ENCODE results near the gene ZBTB24.
"Not testable (repeated sequence)": the region's sequence is repeated elsewhere in the genome, so short reads cannot be mapped to it uniquely, and the experiment has no call there.

The ZBTB24 gene

GRCh38 chr6:109469591-109470189 is 13.3 kb downstream of the ZBTB24 start:
- no peak for DNase-seq

- no peak for DNase-seq
These were observed 15.3 kb downstream of the ZBTB24 start for GRCh38 chr6:109467696-109468095.

DNA sequence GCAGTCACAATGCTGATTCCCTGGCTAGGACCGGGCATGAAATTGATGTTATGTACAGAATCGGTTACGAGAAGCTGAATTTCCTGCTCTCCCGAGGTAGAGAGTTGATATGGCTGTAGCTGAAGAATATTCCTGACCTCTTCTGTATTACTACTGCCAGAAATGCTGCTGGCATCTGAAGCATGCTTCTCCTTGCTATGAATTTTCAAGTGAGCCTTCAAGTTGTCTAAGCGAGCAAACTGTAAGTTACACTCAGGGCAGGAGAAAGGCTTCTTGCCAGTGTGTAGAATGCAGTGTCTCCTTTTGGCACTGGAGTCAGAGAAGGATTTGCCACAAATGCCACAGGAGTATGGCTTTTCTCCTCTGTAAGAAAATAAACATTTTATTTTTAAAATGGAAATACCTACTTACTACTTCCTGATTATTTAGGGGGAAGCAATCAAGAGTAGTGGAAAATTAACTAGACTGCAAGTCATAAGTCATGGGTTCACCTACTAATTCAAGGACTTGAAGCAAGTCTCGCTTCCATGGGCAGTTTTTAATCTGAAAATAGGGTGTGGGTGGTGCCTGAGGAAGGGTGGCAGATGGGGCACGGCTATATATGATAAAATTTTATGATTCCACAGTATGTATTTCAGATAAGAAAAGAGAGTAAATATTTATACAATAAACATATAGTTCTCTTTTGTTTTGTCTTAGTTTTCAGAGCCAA is 16.7 kb downstream of the ZBTB24 start:
- no peak for DNase-seq

DNA sequence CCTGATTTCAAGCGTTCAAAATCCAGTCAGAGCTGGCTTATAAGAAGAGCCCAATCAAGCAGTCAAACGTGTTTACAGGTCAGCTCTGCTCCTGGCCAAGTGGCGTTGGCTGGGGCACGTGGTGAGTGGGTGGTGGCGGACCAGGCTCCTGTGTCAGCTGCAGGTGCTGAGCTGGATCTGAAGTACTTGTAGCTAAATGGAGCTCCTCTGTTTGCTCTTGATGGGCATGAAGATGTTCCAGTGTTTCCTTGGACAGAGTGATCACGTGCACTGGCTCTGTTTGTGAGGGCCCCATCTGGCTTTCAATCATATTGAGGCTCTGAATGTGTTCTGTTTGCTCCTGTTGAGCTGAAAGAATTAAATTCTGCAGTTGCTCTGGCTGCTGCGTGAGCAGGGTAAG is 17.2 kb downstream of the ZBTB24 start:
- DNase-seq: no peak

DNA sequence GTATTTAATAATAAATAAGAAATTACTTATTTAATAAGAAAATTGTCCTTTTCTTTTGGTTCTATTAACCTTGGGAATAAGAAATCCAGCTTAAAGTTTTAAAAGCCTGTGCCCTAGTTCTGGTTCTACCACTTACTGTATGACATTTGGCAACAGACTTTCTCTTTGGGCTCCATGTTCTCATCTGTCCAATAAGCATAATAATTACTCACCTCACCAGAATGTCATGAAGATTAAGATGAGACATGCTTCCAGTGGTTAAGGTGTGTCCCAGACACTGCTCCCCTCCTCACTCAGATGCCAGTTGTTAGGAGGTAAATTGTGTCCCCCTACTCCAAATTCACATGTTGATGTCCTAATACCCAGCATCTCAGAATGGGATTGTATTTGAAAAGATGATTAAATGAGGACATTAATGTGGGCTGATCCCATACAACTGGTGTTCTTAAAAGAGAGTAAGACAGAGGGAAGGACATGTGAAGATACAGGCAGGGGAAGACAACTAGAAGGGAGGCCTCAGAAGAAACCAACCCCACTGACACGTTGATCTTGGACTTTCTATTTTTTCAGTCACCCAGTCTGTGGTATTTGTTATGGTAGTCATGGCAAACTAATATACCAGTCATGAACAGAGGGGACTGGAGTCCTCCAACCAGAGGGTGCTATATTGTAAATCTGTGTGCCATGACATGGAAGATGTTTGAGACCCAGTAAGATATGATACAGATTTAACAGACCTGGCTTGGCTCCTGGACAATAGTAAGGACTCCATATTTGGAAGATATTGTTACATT is 21.1 kb downstream of the ZBTB24 start:
- DNase-seq: no peak

GRCh38 chr6:109461205-109461604 is 21.8 kb downstream of the ZBTB24 start:
- DNase-seq: not testable (repeated sequence)

DNA sequence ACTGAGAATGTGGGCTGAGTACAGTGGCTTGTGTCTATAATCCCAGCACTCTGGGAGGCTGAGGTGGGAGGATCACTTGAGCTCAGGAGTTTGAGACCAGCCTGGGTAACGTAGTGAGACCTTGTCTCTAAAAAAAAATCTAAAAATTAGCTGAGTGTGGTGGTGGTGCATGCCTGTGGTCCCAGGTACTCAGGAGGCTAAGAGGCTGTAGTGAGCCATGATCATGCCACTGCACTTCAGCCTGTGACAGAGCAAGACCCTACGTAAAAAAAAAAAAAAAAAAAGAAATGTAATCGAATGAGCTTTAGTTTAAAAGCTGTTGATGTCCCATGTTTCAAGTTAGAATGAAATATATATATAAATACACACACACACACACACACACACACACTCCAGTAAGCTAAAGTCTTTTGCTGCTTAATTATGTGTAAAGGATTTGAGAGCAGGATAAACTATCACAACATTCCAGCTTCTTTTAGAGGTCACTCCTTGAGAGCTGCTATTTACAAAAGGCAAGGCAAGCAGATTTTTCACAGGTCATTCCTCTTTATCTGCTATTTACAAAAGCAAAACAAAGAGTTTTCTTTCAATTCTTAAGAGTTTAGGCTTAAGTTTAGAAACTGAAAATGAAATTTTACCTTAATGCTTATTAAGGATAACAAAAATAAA is 22.7 kb downstream of the ZBTB24 start:
- no peak for DNase-seq

- no peak for DNase-seq
These were observed 24.1 kb downstream of the ZBTB24 start for GRCh38 chr6:109458774-109459531.

GRCh38 chr6:109457562-109457996 is 25.4 kb downstream of the ZBTB24 start:
- no peak for DNase-seq

DNA sequence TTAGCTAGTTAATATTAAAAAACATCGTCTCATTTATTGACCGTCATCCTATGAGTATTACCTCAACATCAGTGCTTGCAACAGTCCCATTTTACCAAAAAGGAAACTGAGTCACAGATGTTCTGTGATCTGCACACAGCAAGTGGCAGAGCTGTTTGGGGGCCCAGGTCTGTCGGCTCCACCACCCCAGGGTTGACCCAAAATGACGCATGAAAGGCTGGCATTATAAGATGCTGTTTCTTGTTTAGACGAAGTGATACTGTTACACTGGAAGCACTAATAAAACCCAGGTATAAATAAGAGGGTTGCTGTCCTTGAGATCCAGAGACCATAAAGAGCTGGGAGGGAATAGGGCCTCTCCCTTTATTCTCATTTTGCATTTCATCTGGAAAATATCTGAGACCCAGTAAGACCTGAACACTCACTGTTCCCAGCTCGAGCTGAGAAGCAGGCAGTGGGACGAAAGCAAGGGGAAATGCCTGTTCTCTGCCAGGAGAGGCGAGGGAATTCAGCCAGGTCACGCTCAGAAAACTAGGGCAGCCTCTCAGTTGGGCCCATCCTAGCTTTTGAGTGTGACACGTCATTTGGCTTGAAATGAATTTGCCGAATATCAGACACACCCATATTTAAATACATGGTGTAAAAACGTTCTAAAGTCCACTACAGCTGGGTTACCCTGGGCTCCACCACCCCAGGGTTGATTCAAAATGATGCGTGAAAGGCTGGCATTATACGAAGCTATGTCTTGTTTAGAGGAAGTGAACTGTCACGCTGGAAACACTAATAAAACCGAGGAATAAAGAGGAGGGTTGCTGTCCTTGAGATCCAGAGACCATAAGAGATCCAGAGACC is 26.1 kb downstream of the ZBTB24 start:
- DNase-seq: peak; percentile 84

- no peak for DNase-seq
These were observed 26.9 kb downstream of the ZBTB24 start for GRCh38 chr6:109456111-109456583.

GRCh38 chr6:109455437-109456110 is 27.4 kb downstream of the ZBTB24 start, which contains the start of gene MICAL1:
Gene MICAL1, minus strand, starts transcription at chr6:109455772. Its CDS starts 1,576 bp downstream, at chr6:109454196.
- peak; percentile 82 for DNase-seq

GRCh38 chr6:109454496-109455436 is 28.3 kb downstream of the ZBTB24 start:
- peak; percentile 73 for DNase-seq

DNA sequence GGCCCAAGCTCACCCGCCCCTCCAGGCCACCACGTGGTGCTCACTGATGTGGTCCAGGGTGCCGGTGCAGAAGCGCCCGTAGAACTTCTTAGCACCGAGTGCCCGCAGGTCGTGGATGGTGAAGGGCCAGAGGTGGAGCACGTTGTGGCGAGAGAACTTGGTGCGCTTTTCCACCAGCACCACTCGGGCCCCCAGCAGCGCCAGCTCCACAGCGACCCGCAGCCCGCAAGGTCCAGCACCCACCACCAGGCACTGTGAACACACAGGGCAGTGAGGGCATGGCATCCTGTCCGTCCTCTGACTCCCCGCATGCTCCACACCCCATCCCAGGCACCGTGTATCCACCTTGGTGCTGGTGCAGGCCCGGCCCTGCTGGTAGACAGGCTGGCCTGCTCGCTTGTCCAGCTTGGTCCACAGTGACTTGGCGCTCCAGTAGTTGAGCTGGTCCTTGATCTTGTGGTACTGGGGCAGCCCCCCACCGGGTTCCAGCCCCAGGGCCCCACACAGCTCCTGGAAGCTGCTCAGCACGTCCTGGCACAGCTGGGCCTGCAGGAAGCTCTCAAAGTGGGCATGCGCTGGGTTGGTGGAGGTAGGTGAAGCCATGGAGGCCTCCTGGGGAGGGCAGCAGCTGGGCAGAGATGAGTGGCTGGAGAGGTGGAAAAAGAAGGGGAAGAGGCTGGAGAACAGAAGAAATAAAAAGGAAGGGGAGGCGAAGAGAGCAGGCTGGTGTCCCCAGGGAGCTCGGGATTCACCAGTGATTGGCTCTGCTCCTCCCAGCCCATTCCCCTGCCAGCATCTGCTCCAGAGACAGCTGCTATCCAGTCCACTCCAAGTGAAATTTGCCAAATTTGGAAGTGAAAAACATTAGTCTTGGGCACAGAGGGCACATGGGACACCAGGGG is 29.2 kb downstream of the ZBTB24 start:
- DNase-seq: peak; percentile 73

- DNase-seq: no peak
These were observed 29.9 kb downstream of the ZBTB24 start for GRCh38 chr6:109453156-109453555.

DNA sequence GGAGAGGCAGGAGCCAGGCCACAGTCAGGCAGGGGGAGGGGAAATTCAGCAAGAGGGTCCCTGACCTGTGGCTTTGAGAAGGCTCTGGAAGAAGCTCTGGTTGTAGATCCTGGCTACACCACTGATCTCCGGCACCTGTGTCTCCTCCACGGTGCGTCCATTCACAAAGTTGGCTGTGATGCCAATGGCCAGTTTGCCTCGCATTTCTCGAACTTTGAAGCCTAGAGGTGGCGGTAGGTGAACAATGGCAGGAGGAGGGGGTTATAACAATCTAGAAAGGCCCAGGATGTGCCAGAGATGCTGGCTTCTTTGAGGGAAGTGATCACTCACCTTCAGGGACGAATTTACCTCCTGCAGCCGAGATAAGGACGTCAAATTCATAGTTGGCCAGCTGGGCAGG is 30.8 kb downstream of the ZBTB24 start:
- DNase-seq: no peak

DNA sequence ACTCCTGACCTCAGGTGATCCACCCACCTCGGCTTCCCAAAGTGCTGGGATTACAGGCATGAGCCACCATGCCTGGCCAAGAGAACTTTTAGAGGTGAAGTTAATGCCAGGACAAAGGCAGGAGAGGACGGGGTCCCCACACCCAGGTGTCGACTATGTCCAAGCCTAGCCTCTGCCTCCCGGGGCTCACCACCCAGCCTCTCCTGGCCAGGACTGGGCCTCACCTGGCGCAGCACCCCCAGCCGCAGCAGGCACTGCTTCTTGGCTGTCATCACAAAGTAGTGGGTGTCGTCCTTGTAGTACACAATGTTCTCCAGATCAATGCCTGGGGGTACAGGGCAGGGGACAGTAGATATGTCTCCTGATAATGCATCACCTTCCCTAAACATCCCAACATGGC is 31.6 kb downstream of the ZBTB24 start:
- DNase-seq: no peak

DNA sequence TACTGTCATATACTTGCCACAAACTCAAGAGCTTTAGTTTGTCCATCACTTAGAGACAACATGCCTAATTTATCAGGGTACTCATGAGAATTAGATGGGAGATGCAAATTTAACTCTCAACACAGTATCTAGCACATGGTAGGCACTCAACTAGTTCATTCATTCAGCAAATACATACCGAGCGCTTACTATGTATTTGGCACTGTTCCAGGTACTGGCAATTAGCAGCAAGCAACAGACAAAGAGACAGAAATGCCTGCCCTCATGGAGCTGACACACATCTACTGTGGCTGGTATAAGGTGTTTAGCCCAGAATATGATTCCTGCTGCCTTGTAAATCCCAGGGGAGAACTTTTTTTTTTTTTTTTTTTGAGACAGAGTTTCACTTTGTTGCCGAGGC is 32.2 kb downstream of the ZBTB24 start:
- DNase-seq: no peak
